ENCODE data around the gene SCN3A.

DNA sequence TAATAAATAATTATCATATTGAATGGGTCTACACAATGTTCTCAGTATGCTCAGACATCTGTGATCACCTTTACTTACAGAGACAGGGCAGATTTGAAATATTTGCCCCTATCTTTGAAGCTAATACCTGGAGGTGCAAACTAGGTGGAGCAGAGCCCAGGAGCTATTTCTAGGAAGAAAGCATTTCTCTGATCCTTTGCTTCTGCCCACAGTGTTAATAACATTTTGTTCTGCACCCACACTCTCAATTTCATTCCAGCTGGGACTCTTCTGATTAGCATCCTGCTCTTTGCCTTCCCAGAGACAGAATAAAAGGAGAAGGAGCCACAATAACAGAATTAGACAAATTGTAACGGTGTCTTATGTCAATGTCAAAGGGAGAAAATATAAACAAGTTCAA, 23.7 kb upstream of the SCN3A start:
- TF ChIP-seq, protein P1, sequence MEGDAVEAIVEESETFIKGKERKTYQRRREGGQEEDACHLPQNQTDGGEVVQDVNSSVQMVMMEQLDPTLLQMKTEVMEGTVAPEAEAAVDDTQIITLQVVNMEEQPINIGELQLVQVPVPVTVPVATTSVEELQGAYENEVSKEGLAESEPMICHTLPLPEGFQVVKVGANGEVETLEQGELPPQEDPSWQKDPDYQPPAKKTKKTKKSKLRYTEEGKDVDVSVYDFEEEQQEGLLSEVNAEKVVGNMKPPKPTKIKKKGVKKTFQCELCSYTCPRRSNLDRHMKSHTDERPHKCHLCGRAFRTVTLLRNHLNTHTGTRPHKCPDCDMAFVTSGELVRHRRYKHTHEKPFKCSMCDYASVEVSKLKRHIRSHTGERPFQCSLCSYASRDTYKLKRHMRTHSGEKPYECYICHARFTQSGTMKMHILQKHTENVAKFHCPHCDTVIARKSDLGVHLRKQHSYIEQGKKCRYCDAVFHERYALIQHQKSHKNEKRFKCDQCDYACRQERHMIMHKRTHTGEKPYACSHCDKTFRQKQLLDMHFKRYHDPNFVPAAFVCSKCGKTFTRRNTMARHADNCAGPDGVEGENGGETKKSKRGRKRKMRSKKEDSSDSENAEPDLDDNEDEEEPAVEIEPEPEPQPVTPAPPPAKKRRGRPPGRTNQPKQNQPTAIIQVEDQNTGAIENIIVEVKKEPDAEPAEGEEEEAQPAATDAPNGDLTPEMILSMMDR (IDR thresholded peaks at IDR 0.05): no peak
- no peak for TF ChIP-seq POLR2A (IDR thresholded peaks at IDR 0.05)
